ENCODE data around the gene SIK3.

The SIK3 gene

GRCh38 chr11:116800610-116801009, 297.6 kb downstream of the SIK3 start:
- DNase-seq (ENCODE audit: low read depth) = no peak
- no peak for TF ChIP-seq CTCF (IDR thresholded peaks at IDR 0.05; ENCODE audit: control insufficient read depth, insufficient read depth, low read depth, low read length, missing control alignments)
- H3K4me3 ChIP-seq (ENCODE audit: control insufficient read depth, low read depth, low read length) = no peak overlapping the region

- no peak for TF ChIP-seq CTCF (IDR thresholded peaks at IDR 0.05; ENCODE audit: control insufficient read depth, insufficient read depth, low read depth, low read length, missing control alignments)
- H3K4me3 ChIP-seq (ENCODE audit: control insufficient read depth, low read depth, low read length) = no peak overlapping the region
- DNase-seq (ENCODE audit: low read depth) = no peak
These were observed 299.9 kb downstream of the SIK3 start for GRCh38 chr11:116798368-116798767.

GRCh38 chr11:116797816-116798215, 300.4 kb downstream of the SIK3 start:
- H3K4me3 ChIP-seq (ENCODE audit: control insufficient read depth, low read depth, low read length) = no peak overlapping the region
- no peak for TF ChIP-seq CTCF (IDR thresholded peaks at IDR 0.05; ENCODE audit: control insufficient read depth, insufficient read depth, low read depth, low read length, missing control alignments)
- DNase-seq (ENCODE audit: low read depth) = no peak

GRCh38 chr11:116796548-116796947, 301.7 kb downstream of the SIK3 start:
- DNase-seq (ENCODE audit: low read depth) = no peak

GRCh38 chr11:116794851-116795250, 303.4 kb downstream of the SIK3 start:
- DNase-seq (ENCODE audit: low read depth) = no peak
- H3K4me3 ChIP-seq (ENCODE audit: control insufficient read depth, low read depth, low read length) = no peak overlapping the region
- no peak for TF ChIP-seq CTCF (IDR thresholded peaks at IDR 0.05; ENCODE audit: control insufficient read depth, insufficient read depth, low read depth, low read length, missing control alignments)

More at GRCh38 chr11:116796548-116796947, 301.7 kb downstream of the SIK3 start:
- no peak for TF ChIP-seq CTCF (IDR thresholded peaks at IDR 0.05; ENCODE audit: control insufficient read depth, insufficient read depth, low read depth, low read length, missing control alignments)
- no peak overlapping the region for H3K4me3 ChIP-seq (ENCODE audit: control insufficient read depth, low read depth, low read length)

- DNase-seq (ENCODE audit: low read depth) = no peak
- no peak overlapping the region for H3K4me3 ChIP-seq (ENCODE audit: control insufficient read depth, low read depth, low read length)
These were observed 304.5 kb downstream of the SIK3 start for GRCh38 chr11:116793772-116794097.

More at GRCh38 chr11:116793772-116794097, 304.5 kb downstream of the SIK3 start:
- TF ChIP-seq CTCF (IDR thresholded peaks at IDR 0.05; ENCODE audit: control insufficient read depth, insufficient read depth, low read depth, low read length, missing control alignments) = no peak
